Neural cell (in vitro differentiated cells): ENCODE results near the gene FGGY. TPM values are rescaled to one million over a fixed set of nuclear protein-coding genes. Genes with fewer than 3 reads are reported as not detected.

Experiments
- H2AFZ ChIP-seq: fragments of 200-600, 300-800 bp; sonication (generic), shearing (Covaris generic); 2 replicates; pipeline ENCODE4 v1.6.0; 2014; ENCODE audit warnings: low read depth, mild to moderate bottlenecking, antibody characterized with exemption, low read length, moderate library complexity
- H3F3A ChIP-seq: fragments of 200-600 bp; shearing (Covaris generic); 2 replicates; pipeline ENCODE4 v1.6.1; 2016; ENCODE audit warnings: mild to moderate bottlenecking, moderate library complexity, mixed read lengths, antibody characterized with exemption, low read length; ENCODE audit not compliant: insufficient read depth, poor library complexity, severe bottlenecking
- H3K27ac ChIP-seq: fragments of 200-600, 300-800 bp; sonication (generic), shearing (Covaris generic); 2 replicates; pipeline ENCODE4 v1.5.1; 2014; ENCODE audit warnings: mild to moderate bottlenecking, low read length, moderate library complexity
- H3K27me3 ChIP-seq: fragments of 300-800, 200-600 bp; sonication (generic), shearing (Covaris generic); 2 replicates; pipeline ENCODE4 v1.6.0; 2014; ENCODE audit warnings: mild to moderate bottlenecking, low read depth, low read length, moderate library complexity; ENCODE audit not compliant: insufficient read depth
- H3K36me3 ChIP-seq: fragments of 300-800, 200-600 bp; sonication (generic), shearing (Covaris generic); 2 replicates; pipeline ENCODE4 v1.5.1; 2014; ENCODE audit warnings: mild to moderate bottlenecking, antibody characterized with exemption, low read length, moderate library complexity; ENCODE audit not compliant: insufficient read depth
- H3K4me2 ChIP-seq: fragments of 300-800, 200-600 bp; sonication (generic), shearing (Covaris generic); 2 replicates; pipeline ENCODE4 v1.6.0; 2014; ENCODE audit warnings: mild to moderate bottlenecking, low read length
- H3K4me3 ChIP-seq: fragments of 300-800, 200-600 bp; sonication (generic), shearing (Covaris generic); 2 replicates; pipeline ENCODE4 v1.5.1; 2014; ENCODE audit warnings: mild to moderate bottlenecking, low read length, moderate library complexity
- H3K79me2 ChIP-seq: fragments of 200-600 bp; shearing (Covaris generic); replicated peaks from 2 replicates; pipeline ENCODE4 v1.6.0; 2014; ENCODE audit warnings: mild to moderate bottlenecking, low read length, moderate library complexity; ENCODE audit not compliant: insufficient read depth
- H3K9ac ChIP-seq: fragments of 300-800, 200-600 bp; sonication (generic), shearing (Covaris generic); 2 replicates; pipeline ENCODE4 v1.6.1; 2016; ENCODE audit warnings: mild to moderate bottlenecking, low read length, mixed read lengths
- H3K9me2 ChIP-seq: fragments of 200-600 bp; shearing (Covaris generic); 2 replicates; pipeline ENCODE4 v1.6.1; 2016; ENCODE audit warnings: mild to moderate bottlenecking, low read length, mixed read lengths; ENCODE audit not compliant: insufficient read depth
- H3K9me3 ChIP-seq: fragments of 200-600, 300-800 bp; sonication (generic), shearing (Covaris generic); 2 replicates; pipeline ENCODE4 v1.6.1; 2016; ENCODE audit warnings: mild to moderate bottlenecking, mixed run types, low read length, moderate library complexity, mixed read lengths
- H4K20me1 ChIP-seq: fragments of 200-600 bp; shearing (Covaris generic); 2 replicates; pipeline ENCODE4 v1.6.1; 2016; ENCODE audit warnings: mild to moderate bottlenecking, mixed run types; ENCODE audit not compliant: insufficient read depth
- CTCF ChIP-seq: fragments of 450-650 bp; IDR thresholded peaks from 2 replicates; pipeline ENCODE4 v1.5.1; 2014; ENCODE audit warnings: antibody characterized with exemption, mild to moderate bottlenecking, moderate library complexity; ENCODE audit not compliant: poor library complexity, severe bottlenecking
- EP300 ChIP-seq: fragments of 450-650 bp; conservative IDR thresholded peaks from 2 replicates; pipeline ENCODE4 v1.6.1; 2014; ENCODE audit warnings: antibody characterized with exemption, mild to moderate bottlenecking, moderate library complexity; ENCODE audit not compliant: poor library complexity, severe bottlenecking
- EZH2 ChIP-seq: fragments of 200-600, 300-800 bp; shearing (Covaris generic), sonication (generic); IDR thresholded peaks from 2 replicates; pipeline ENCODE4 v1.6.1; 2014; ENCODE audit warnings: antibody characterized with exemption, low read length, borderline replicate concordance, mild to moderate bottlenecking; ENCODE audit not compliant: insufficient read depth, poor library complexity, severe bottlenecking
- MXI1 ChIP-seq: fragments of 450-650 bp; conservative IDR thresholded peaks from 2 replicates; pipeline ENCODE4 v1.6.1; 2014; ENCODE audit warnings: antibody characterized with exemption, mild to moderate bottlenecking; ENCODE audit not compliant: poor library complexity, severe bottlenecking
- POLR2AphosphoS5 ChIP-seq: IDR thresholded peaks from 2 replicates; pipeline ENCODE4 v1.6.1; 2012
- RAD21 ChIP-seq: fragments of 450-650 bp; conservative IDR thresholded peaks from 2 replicates; pipeline ENCODE4 v1.6.1; 2014; ENCODE audit warnings: antibody characterized with exemption, mild to moderate bottlenecking, moderate library complexity
- SMC3 ChIP-seq: fragments of 450-650 bp; conservative IDR thresholded peaks from 2 replicates; pipeline ENCODE4 v1.6.1; 2014; ENCODE audit warnings: antibody characterized with exemption, mild to moderate bottlenecking, moderate library complexity; ENCODE audit not compliant: poor library complexity
- TAF1 ChIP-seq: IDR thresholded peaks from 2 replicates; pipeline ENCODE4 v1.6.1; 2012; ENCODE audit warnings: low read depth
- polyA plus RNA-seq: library from polyadenylated mRNA; depleted of rRNA; stranded (reverse); fragments of >200 nt; gene quantifications from 2 replicates; pipeline ENCODE4 v1.2.3, GENCODE V29; 2014
- TF ChIP-seq, protein P1 (sequence below): IDR thresholded peaks from 2 replicates; pipeline ENCODE4 v1.6.1; 2012; ENCODE audit warnings: borderline replicate concordance

Gene FGGY
- polyA plus RNA-seq, 1 donor from 2014 or later, result 7.4 TPM

DNA sequence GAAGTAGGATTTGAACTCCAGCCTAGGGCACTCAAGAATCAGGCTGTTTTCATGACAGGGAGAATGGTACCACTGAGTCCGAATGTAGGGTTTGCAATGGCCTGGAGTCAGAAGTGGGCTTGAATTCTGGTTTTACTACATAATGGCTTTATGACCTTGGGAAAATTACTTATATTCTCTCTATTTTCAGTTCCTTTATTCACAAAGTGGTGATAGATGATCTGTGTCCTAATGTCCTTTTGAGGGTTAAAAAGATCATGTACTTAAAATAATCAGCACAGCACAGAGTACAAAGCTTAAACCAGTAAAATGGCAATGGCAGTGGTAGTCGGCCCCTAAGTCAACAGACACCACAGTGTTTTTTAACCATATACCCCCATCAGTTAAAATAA, 454.1 kb downstream of the FGGY start:
- H2AFZ ChIP-seq, result no peak overlapping the region
- no peak overlapping the region for H3K27ac ChIP-seq
- H3K27me3 ChIP-seq, result no peaks in the 10 kb centered on the region
- H3K9me2 ChIP-seq, result no peaks in the 10 kb centered on the region
- H3K4me2 ChIP-seq, result no peak overlapping the region
- no peaks in the 10 kb centered on the region for H3K79me2 ChIP-seq
- no peak overlapping the region for H3K4me3 ChIP-seq
- no peaks in the 10 kb centered on the region for H3K9me3 ChIP-seq
- no peaks in the 10 kb centered on the region for H3K36me3 ChIP-seq
- no peak overlapping the region for H3K9ac ChIP-seq
- no peaks in the 10 kb centered on the region for H4K20me1 ChIP-seq
- no peaks in the 10 kb centered on the region for H3F3A ChIP-seq
- TF ChIP-seq EZH2 (no peak), TAF1 (no peak), POLR2AphosphoS5 (no peak), CTCF (no peak)
- TF ChIP-seq, protein P1, sequence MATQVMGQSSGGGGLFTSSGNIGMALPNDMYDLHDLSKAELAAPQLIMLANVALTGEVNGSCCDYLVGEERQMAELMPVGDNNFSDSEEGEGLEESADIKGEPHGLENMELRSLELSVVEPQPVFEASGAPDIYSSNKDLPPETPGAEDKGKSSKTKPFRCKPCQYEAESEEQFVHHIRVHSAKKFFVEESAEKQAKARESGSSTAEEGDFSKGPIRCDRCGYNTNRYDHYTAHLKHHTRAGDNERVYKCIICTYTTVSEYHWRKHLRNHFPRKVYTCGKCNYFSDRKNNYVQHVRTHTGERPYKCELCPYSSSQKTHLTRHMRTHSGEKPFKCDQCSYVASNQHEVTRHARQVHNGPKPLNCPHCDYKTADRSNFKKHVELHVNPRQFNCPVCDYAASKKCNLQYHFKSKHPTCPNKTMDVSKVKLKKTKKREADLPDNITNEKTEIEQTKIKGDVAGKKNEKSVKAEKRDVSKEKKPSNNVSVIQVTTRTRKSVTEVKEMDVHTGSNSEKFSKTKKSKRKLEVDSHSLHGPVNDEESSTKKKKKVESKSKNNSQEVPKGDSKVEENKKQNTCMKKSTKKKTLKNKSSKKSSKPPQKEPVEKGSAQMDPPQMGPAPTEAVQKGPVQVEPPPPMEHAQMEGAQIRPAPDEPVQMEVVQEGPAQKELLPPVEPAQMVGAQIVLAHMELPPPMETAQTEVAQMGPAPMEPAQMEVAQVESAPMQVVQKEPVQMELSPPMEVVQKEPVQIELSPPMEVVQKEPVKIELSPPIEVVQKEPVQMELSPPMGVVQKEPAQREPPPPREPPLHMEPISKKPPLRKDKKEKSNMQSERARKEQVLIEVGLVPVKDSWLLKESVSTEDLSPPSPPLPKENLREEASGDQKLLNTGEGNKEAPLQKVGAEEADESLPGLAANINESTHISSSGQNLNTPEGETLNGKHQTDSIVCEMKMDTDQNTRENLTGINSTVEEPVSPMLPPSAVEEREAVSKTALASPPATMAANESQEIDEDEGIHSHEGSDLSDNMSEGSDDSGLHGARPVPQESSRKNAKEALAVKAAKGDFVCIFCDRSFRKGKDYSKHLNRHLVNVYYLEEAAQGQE, result no peak

GRCh38 chr1:59751801-59752200, 454.9 kb downstream of the FGGY start:
- H3K9ac ChIP-seq, result no peak overlapping the region
- no peaks in the 10 kb centered on the region for H3K79me2 ChIP-seq
- H3K4me2 ChIP-seq, result no peak overlapping the region
- TF ChIP-seq TAF1 (no peak), MXI1 (no peak), EZH2 (no peak), SMC3 (no peak), RAD21 (no peak), POLR2AphosphoS5 (no peak), EP300 (no peak), CTCF (no peak)
- TF ChIP-seq, protein P1, result no peak
- H3K4me3 ChIP-seq, result no peak overlapping the region
- no peaks in the 10 kb centered on the region for H3K36me3 ChIP-seq
- H3K27me3 ChIP-seq, result no peaks in the 10 kb centered on the region
- no peak overlapping the region for H2AFZ ChIP-seq
- no peaks in the 10 kb centered on the region for H4K20me1 ChIP-seq
- no peaks in the 10 kb centered on the region for H3K9me3 ChIP-seq
- no peaks in the 10 kb centered on the region for H3K9me2 ChIP-seq
- H3K27ac ChIP-seq, result no peak overlapping the region
- H3F3A ChIP-seq, result no peaks in the 10 kb centered on the region
